SK-N-SH (cell line): ENCODE data around the gene STX3.

Experiments
- GATA2 ChIP-seq: sonication (generic); formaldehyde crosslinking; IDR thresholded peaks from 2 replicates; pipeline ENCODE4 v1.5.0; 2020; ENCODE audit warnings: mild to moderate bottlenecking, missing genetic modification reagents
- JUND ChIP-seq: IDR thresholded peaks from 2 replicates; pipeline ENCODE4 v1.4.0; 2012
- MXI1 ChIP-seq: IDR thresholded peaks from 2 replicates; pipeline ENCODE4 v1.6.1; 2012; ENCODE audit warnings: mild to moderate bottlenecking, low read depth, low read length, improper control_type of control experiment
- NRF1 ChIP-seq: IDR thresholded peaks from 2 replicates; pipeline ENCODE4 v1.6.1; 2012; ENCODE audit warnings: low read depth, mild to moderate bottlenecking, low read length
- POLR2AphosphoS5 ChIP-seq: IDR thresholded peaks from 2 replicates; pipeline ENCODE4 v1.6.1; 2012; ENCODE audit warnings: low read depth, low read length
- RAD21 ChIP-seq: IDR thresholded peaks from 2 replicates; pipeline ENCODE4 v1.6.1; 2012; ENCODE audit warnings: mild to moderate bottlenecking, low read length
- RFX5 ChIP-seq: IDR thresholded peaks from 2 replicates; pipeline ENCODE4 v1.6.1; 2012; ENCODE audit warnings: mild to moderate bottlenecking, improper control_type of control experiment, low read length
- RXRA ChIP-seq: IDR thresholded peaks from 2 replicates; pipeline ENCODE4 v1.4.0; 2012; ENCODE audit warnings: low read depth, mild to moderate bottlenecking, borderline replicate concordance
- SMC3 ChIP-seq: IDR thresholded peaks from 2 replicates; pipeline ENCODE4 v1.6.1; 2012; ENCODE audit warnings: low read depth, low read length, improper control_type of control experiment
- TF ChIP-seq, protein P1 (sequence below): fragments of 200-600 bp; sonication (generic); IDR thresholded peaks from 2 replicates; pipeline ENCODE4 v1.6.1; 2017; ENCODE audit warnings: antibody characterized with exemption, mild to moderate bottlenecking, moderate library complexity
- TF ChIP-seq, protein P2 (sequence below): fragments of 150-350 bp; IDR thresholded peaks from 2 replicates; pipeline ENCODE4 v1.6.1; 2017; ENCODE audit warnings: antibody characterized with exemption, low read length, low read depth, borderline replicate concordance

DNA sequence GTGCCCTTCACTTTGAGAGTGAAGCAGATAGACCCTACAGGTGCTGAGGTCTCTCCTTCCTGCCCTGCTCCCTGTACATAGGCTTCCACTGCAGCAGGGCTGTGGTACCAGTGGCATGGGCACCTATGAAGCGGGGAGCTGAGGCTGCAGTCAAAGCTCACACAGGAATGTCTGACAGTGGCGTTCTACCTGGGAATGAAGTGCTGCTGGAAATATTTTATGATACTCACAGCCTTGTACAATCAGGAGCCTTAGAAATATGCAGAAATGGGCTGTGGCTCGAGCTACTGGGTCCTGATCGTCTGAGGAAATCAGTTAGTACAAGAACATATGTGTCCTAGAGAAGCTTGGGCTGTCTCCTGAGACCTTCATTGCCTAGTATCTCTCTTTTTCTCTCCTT is 30.6 kb downstream of the STX3 start:
- TF ChIP-seq, protein P1, sequence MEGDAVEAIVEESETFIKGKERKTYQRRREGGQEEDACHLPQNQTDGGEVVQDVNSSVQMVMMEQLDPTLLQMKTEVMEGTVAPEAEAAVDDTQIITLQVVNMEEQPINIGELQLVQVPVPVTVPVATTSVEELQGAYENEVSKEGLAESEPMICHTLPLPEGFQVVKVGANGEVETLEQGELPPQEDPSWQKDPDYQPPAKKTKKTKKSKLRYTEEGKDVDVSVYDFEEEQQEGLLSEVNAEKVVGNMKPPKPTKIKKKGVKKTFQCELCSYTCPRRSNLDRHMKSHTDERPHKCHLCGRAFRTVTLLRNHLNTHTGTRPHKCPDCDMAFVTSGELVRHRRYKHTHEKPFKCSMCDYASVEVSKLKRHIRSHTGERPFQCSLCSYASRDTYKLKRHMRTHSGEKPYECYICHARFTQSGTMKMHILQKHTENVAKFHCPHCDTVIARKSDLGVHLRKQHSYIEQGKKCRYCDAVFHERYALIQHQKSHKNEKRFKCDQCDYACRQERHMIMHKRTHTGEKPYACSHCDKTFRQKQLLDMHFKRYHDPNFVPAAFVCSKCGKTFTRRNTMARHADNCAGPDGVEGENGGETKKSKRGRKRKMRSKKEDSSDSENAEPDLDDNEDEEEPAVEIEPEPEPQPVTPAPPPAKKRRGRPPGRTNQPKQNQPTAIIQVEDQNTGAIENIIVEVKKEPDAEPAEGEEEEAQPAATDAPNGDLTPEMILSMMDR = no peak
- TF ChIP-seq, protein P2, sequence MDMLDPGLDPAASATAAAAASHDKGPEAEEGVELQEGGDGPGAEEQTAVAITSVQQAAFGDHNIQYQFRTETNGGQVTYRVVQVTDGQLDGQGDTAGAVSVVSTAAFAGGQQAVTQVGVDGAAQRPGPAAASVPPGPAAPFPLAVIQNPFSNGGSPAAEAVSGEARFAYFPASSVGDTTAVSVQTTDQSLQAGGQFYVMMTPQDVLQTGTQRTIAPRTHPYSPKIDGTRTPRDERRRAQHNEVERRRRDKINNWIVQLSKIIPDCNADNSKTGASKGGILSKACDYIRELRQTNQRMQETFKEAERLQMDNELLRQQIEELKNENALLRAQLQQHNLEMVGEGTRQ = no peak
- TF ChIP-seq RAD21 (no peak), SMC3 (no peak), JUND (no peak), RFX5 (no peak), POLR2AphosphoS5 (no peak), NRF1 (no peak), MXI1 (no peak), GATA2 (CRISPR knock-in tag) (no peak), RXRA (no peak)
